OCI-LY1 (cell line): Measurements from ENCODE around the gene NUDT5.

Source experiments
- H2AFZ ChIP-seq: fragments of 200-600 bp; sonication (generic), shearing (Covaris generic); 2 replicates; pipeline ENCODE4 v1.6.0; 2014; ENCODE audit warnings: antibody characterized with exemption, mild to moderate bottlenecking, low read length
- H3F3A ChIP-seq: fragments of 200-600 bp; sonication (generic), shearing (Covaris generic); 2 replicates; pipeline ENCODE4 v1.6.0; 2014; ENCODE audit warnings: mild to moderate bottlenecking, antibody characterized with exemption, low read length, moderate library complexity; ENCODE audit not compliant: insufficient read depth
- H3K27ac ChIP-seq: fragments of 200-600 bp; sonication (generic); 2 replicates; pipeline ENCODE4 v1.5.1; 2014; ENCODE audit warnings: low read length, mixed run types, mild to moderate bottlenecking, low read depth; ENCODE audit not compliant: poor library complexity, severe bottlenecking
- H3K27me3 ChIP-seq: fragments of 200-600 bp; sonication (generic); 2 replicates; pipeline ENCODE4 v1.6.0; 2014; ENCODE audit warnings: antibody characterized with exemption, mild to moderate bottlenecking, low read length, moderate library complexity; ENCODE audit not compliant: insufficient read depth
- H3K36me3 ChIP-seq: fragments of 200-600 bp; sonication (generic); 2 replicates; pipeline ENCODE4 v1.6.1; 2014; ENCODE audit warnings: mild to moderate bottlenecking, antibody characterized with exemption, low read length, moderate library complexity, mixed read lengths; ENCODE audit not compliant: insufficient read depth
- H3K4me1 ChIP-seq: fragments of 200-600 bp; sonication (generic); 2 replicates; pipeline ENCODE4 v1.5.1; 2014; ENCODE audit warnings: mild to moderate bottlenecking, low read length, moderate library complexity; ENCODE audit not compliant: insufficient read depth, severe bottlenecking
- H3K4me2 ChIP-seq: fragments of 200-600 bp; sonication (generic), shearing (Covaris generic); 2 replicates; pipeline ENCODE4 v1.6.1; 2014; ENCODE audit warnings: low read length
- H3K4me3 ChIP-seq: fragments of 200-600 bp; sonication (generic); 2 replicates; pipeline ENCODE4 v1.5.1; 2014; ENCODE audit warnings: low read length, low read depth, mild to moderate bottlenecking, mixed read lengths; ENCODE audit not compliant: poor library complexity, severe bottlenecking
- H3K79me2 ChIP-seq: fragments of 200-600 bp; shearing (Covaris generic); 2 replicates; pipeline ENCODE4 v1.6.1; 2016; ENCODE audit warnings: mixed run types, low read length, mixed read lengths; ENCODE audit not compliant: insufficient read depth
- H3K9ac ChIP-seq: fragments of 200-600 bp; sonication (generic), shearing (Covaris generic); 2 replicates; pipeline ENCODE4 v1.6.1; 2014; ENCODE audit warnings: mild to moderate bottlenecking, low read length, mixed read lengths
- H3K9me2 ChIP-seq: fragments of 200-600 bp; sonication (generic), shearing (Covaris generic); 2 replicates; pipeline ENCODE4 v1.6.1; 2014; ENCODE audit warnings: low read depth, mild to moderate bottlenecking, low read length, mixed read lengths
- H3K9me3 ChIP-seq: fragments of 200-600 bp; shearing (Covaris generic); 2 replicates; pipeline ENCODE4 v1.6.1; 2014; ENCODE audit warnings: low read length, mixed read lengths
- H4K20me1 ChIP-seq: fragments of 200-600 bp; sonication (generic), shearing (Covaris generic); 2 replicates; pipeline ENCODE4 v1.6.0; 2016; ENCODE audit warnings: mild to moderate bottlenecking, low read length; ENCODE audit not compliant: insufficient read depth
- EZH2 ChIP-seq: fragments of 200-600 bp; sonication (generic), shearing (Covaris generic); IDR thresholded peaks from 2 replicates; pipeline ENCODE4 v1.8.0; 2017; ENCODE audit warnings: borderline replicate concordance, mixed run types, mild to moderate bottlenecking, antibody characterized with exemption, low read length, moderate library complexity, mixed read lengths
- TF ChIP-seq, protein P1 (sequence below): fragments of 200-600 bp; sonication (generic), shearing (Covaris generic); IDR thresholded peaks from 2 replicates; pipeline ENCODE4 v1.5.1; 2017; ENCODE audit warnings: mild to moderate bottlenecking, antibody characterized with exemption, low read length, moderate library complexity, mixed read lengths

Gene NUDT5

GRCh38 chr10:12150163-12150562 is 45.5 kb downstream of the NUDT5 start:
- no peaks in the 10 kb centered on the region for H3K27me3 ChIP-seq
- no peaks in the 10 kb centered on the region for H3K9me2 ChIP-seq
- no peak overlapping the region for H3K9ac ChIP-seq
- H3F3A ChIP-seq, result no peaks in the 10 kb centered on the region
- H2AFZ ChIP-seq, result no peak overlapping the region
- H3K36me3 ChIP-seq, result peaks cover 31% of the 10 kb centered on the region
- no peak overlapping the region for H3K4me3 ChIP-seq
- H3K9me3 ChIP-seq, result no peaks in the 10 kb centered on the region
- no peaks in the 10 kb centered on the region for H3K79me2 ChIP-seq
- H4K20me1 ChIP-seq, result no peaks in the 10 kb centered on the region
- H3K27ac ChIP-seq, result no peak overlapping the region
- no peak overlapping the region for H3K4me2 ChIP-seq
- no peak for TF ChIP-seq EZH2
- TF ChIP-seq, protein P1, sequence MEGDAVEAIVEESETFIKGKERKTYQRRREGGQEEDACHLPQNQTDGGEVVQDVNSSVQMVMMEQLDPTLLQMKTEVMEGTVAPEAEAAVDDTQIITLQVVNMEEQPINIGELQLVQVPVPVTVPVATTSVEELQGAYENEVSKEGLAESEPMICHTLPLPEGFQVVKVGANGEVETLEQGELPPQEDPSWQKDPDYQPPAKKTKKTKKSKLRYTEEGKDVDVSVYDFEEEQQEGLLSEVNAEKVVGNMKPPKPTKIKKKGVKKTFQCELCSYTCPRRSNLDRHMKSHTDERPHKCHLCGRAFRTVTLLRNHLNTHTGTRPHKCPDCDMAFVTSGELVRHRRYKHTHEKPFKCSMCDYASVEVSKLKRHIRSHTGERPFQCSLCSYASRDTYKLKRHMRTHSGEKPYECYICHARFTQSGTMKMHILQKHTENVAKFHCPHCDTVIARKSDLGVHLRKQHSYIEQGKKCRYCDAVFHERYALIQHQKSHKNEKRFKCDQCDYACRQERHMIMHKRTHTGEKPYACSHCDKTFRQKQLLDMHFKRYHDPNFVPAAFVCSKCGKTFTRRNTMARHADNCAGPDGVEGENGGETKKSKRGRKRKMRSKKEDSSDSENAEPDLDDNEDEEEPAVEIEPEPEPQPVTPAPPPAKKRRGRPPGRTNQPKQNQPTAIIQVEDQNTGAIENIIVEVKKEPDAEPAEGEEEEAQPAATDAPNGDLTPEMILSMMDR, result no peak
- no peaks in the 10 kb centered on the region for H3K4me1 ChIP-seq

DNA sequence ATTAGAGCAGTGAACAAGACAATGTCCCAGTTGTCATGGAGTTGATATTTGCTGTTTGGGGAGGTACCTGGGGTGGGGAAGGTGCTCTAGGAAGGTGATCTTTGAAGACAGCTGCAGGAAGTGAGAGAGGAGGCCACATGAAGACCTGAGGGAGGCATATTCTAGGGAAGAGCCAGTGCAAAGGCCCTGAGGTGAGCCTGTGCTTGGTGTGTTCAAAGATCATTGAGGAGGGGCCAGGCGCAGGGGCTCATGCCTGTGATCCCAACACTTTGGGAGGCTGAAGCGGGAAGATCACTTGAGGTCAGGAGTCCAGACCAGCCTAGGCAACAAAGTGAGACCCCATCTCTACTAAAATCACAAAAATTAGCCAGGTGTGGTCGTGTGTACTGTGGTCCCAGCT is 51.2 kb downstream of the NUDT5 start:
- Histone ChIP-seq H3K4me3 (no peak overlapping the region), H3K79me2 (no peaks in the 10 kb centered on the region), H3F3A (no peaks in the 10 kb centered on the region), H3K4me2 (no peak overlapping the region), H3K4me1 (no peaks in the 10 kb centered on the region), H3K27me3 (no peaks in the 10 kb centered on the region), H3K9me3 (no peaks in the 10 kb centered on the region), H3K9ac (no peak overlapping the region), H2AFZ (no peak overlapping the region), H3K36me3 (peaks cover 52% of the 10 kb centered on the region), H3K9me2 (no peaks in the 10 kb centered on the region), H3K27ac (no peak overlapping the region), H4K20me1 (no peaks in the 10 kb centered on the region)
- TF ChIP-seq EZH2, result no peak
- TF ChIP-seq, protein P1, result no peak

- H3K4me3 ChIP-seq, result no peak overlapping the region
- TF ChIP-seq EZH2, result no peak
- TF ChIP-seq, protein P1, result no peak
- H3K4me2 ChIP-seq, result no peak overlapping the region
- no peaks in the 10 kb centered on the region for H3K9me2 ChIP-seq
- no peaks in the 10 kb centered on the region for H3F3A ChIP-seq
- H3K36me3 ChIP-seq, result peaks cover 71% of the 10 kb centered on the region
- H3K27ac ChIP-seq, result no peak overlapping the region
- no peaks in the 10 kb centered on the region for H3K9me3 ChIP-seq
- H3K9ac ChIP-seq, result no peak overlapping the region
- H4K20me1 ChIP-seq, result no peaks in the 10 kb centered on the region
- H3K79me2 ChIP-seq, result no peaks in the 10 kb centered on the region
- no peak overlapping the region for H2AFZ ChIP-seq
- no peaks in the 10 kb centered on the region for H3K4me1 ChIP-seq
- no peaks in the 10 kb centered on the region for H3K27me3 ChIP-seq
Observed at GRCh38 chr10:12140038-12140437, 55.7 kb downstream of the NUDT5 start.
